ENCODE data around the gene BAX.

Gene BAX

GRCh38 chr19:48928164-48929025, 26.3 kb upstream of the BAX start:
- DNase-seq (ENCODE audit: low read depth, low spot score), result no peak

- DNase-seq (ENCODE audit: low read depth, low spot score), result no peak
These were observed 21.2 kb upstream of the BAX start, which contains the start of gene DHDH for GRCh38 chr19:48933382-48933932. DHDH (plus strand) TSS chr19:48933699; CDS start chr19:48933722, 23 bp downstream.

- DNase-seq (ENCODE audit: low read depth, low spot score), result no peak
These were observed 19.8 kb upstream of the BAX start for GRCh38 chr19:48934837-48935236.

GRCh38 chr19:48935864-48936263, 18.8 kb upstream of the BAX start:
- DNase-seq (ENCODE audit: low read depth, low spot score), result no peak

GRCh38 chr19:48938256-48938655, 16.4 kb upstream of the BAX start:
- no peak for DNase-seq (ENCODE audit: low read depth, low spot score)

GRCh38 chr19:48940902-48941301, 13.8 kb upstream of the BAX start:
- DNase-seq (ENCODE audit: low read depth, low spot score), result no peak

GRCh38 chr19:48943081-48943480, 11.6 kb upstream of the BAX start:
- no peak for DNase-seq (ENCODE audit: low read depth, low spot score)

GRCh38 chr19:48945415-48945814, 9.3 kb upstream of the BAX start:
- no peak for DNase-seq (ENCODE audit: low read depth, low spot score)

GRCh38 chr19:48945817-48946216, 8.9 kb upstream of the BAX start:
- DNase-seq (ENCODE audit: low read depth, low spot score), result no peak

GRCh38 chr19:48946463-48947257, 8.0 kb upstream of the BAX start:
- no peak for DNase-seq (ENCODE audit: low read depth, low spot score)

GRCh38 chr19:48947258-48947542, 7.5 kb upstream of the BAX start:
- DNase-seq (ENCODE audit: low read depth, low spot score), result no peak

GRCh38 chr19:48950159-48950558, 4.5 kb upstream of the BAX start:
- no peak for DNase-seq (ENCODE audit: low read depth, low spot score)

- DNase-seq (ENCODE audit: low read depth, low spot score), result no peak
These were observed 3.7 kb upstream of the BAX start for GRCh38 chr19:48950830-48951519.

GRCh38 chr19:48953141-48953540, 1.5 kb upstream of the BAX start:
- DNase-seq (ENCODE audit: low read depth, low spot score), result no peak

GRCh38 chr19:48953990-48954594, 583 bp upstream of the BAX start:
- no peak for DNase-seq (ENCODE audit: low read depth, low spot score)

- DNase-seq (ENCODE audit: low read depth, low spot score), result no peak
These were observed 758 bp downstream of the BAX start for GRCh38 chr19:48955308-48955958.

- no peak for DNase-seq (ENCODE audit: low read depth, low spot score)
These were observed 3.3 kb downstream of the BAX start for GRCh38 chr19:48958006-48958405.

GRCh38 chr19:48959341-48960239, 4.9 kb downstream of the BAX start:
- DNase-seq (ENCODE audit: low read depth, low spot score), result no peak

- DNase-seq (ENCODE audit: low read depth, low spot score), result no peak
These were observed 6.5 kb downstream of the BAX start for GRCh38 chr19:48961051-48961649.

GRCh38 chr19:48961673-48962028, 7.0 kb downstream of the BAX start:
- DNase-seq (ENCODE audit: low read depth, low spot score), result no peak
